B cell (primary cell): Measurements from ENCODE around the gene APLP1.

Source experiments
- CTCF ChIP-seq: fragments of 200-600 bp; IDR thresholded peaks from one replicate; pipeline ENCODE4 v1.8.0; 2022; ENCODE audit warnings: antibody characterized with exemption, mild to moderate bottlenecking
- EZH2 ChIP-seq: IDR thresholded peaks from 2 replicates; pipeline ENCODE4 v1.6.1; 2012; ENCODE audit warnings: borderline replicate concordance, low read depth, mild to moderate bottlenecking, moderate library complexity, low read length; ENCODE audit not compliant: insufficient read depth, poor library complexity, severe bottlenecking

GRCh38 chr19:35846038-35846668 is 22.2 kb upstream of the APLP1 start:
- TF ChIP-seq EZH2: no peak
- TF ChIP-seq CTCF: no peak
